WERI-Rb-1 (cell line): ENCODE measurements around the gene TUBGCP3.
A peak's percentile ranks its signal among the peaks of the same experiment; 100 is the strongest.

Source experiments
- DNase-seq: peaks from one replicate; pipeline ENCODE4 v3.0.0-alpha.2; 2020
- H3K27ac ChIP-seq: fragments of 250-450 bp; sonication (Bioruptor Pico); 2 replicates; pipeline ENCODE4 v1.5.1; 2020; ENCODE audit warnings: mild to moderate bottlenecking, moderate library complexity
- H3K27me3 ChIP-seq: fragments of 250-450 bp; sonication (Bioruptor Pico); 2 replicates; pipeline ENCODE4 v1.5.1; 2021; ENCODE audit warnings: mild to moderate bottlenecking, low read depth, moderate library complexity; ENCODE audit not compliant: insufficient read depth, severe bottlenecking
- H3K36me3 ChIP-seq: fragments of 250-450 bp; sonication (Bioruptor Pico); 2 replicates; pipeline ENCODE4 v1.5.1; 2020; ENCODE audit warnings: mild to moderate bottlenecking, moderate library complexity
- H3K4me3 ChIP-seq: 2 replicates; pipeline ENCODE4 v1.5.1; 2011; ENCODE audit warnings: low read depth, mild to moderate bottlenecking, control low read depth, low read length
- H3K9me3 ChIP-seq: fragments of 250-450 bp; sonication (Bioruptor Pico); 2 replicates; pipeline ENCODE4 v1.5.1; 2021; ENCODE audit warnings: mild to moderate bottlenecking, moderate library complexity; ENCODE audit not compliant: severe bottlenecking
- CTCF ChIP-seq: IDR thresholded peaks from 2 replicates; pipeline ENCODE4 v1.5.1; 2011; ENCODE audit warnings: low read depth, mild to moderate bottlenecking, control low read depth, inconsistent platforms, low read length

Gene TUBGCP3

GRCh38 chr13:112618501-112618900, 30.5 kb upstream of the TUBGCP3 start:
- Histone ChIP-seq H3K27me3 (peaks cover 22% of the 10 kb centered on the region), H3K4me3 (no peak overlapping the region), H3K9me3 (no peaks in the 10 kb centered on the region)

GRCh38 chr13:112617754-112618375, 29.9 kb upstream of the TUBGCP3 start:
- no peak for TF ChIP-seq CTCF
- no peaks in the 10 kb centered on the region for H3K36me3 ChIP-seq
- H3K27ac ChIP-seq: no peak overlapping the region
- no peaks in the 10 kb centered on the region for H3K9me3 ChIP-seq
- H3K4me3 ChIP-seq: no peak overlapping the region
- peaks cover 29% of the 10 kb centered on the region for H3K27me3 ChIP-seq
- peak; percentile 7 for DNase-seq

More at GRCh38 chr13:112618501-112618900, 30.5 kb upstream of the TUBGCP3 start:
- DNase-seq: peak; percentile 5
- Histone ChIP-seq H3K36me3 (no peaks in the 10 kb centered on the region), H3K27ac (no peak overlapping the region)
- TF ChIP-seq CTCF: no peak

GRCh38 chr13:112616586-112617362, 28.8 kb upstream of the TUBGCP3 start:
- H3K9me3 ChIP-seq: no peaks in the 10 kb centered on the region
- no peaks in the 10 kb centered on the region for H3K36me3 ChIP-seq
- peak; percentile 70 for DNase-seq
- peaks cover 36% of the 10 kb centered on the region for H3K27me3 ChIP-seq
- peak; percentile 95 for TF ChIP-seq CTCF
- no peak overlapping the region for H3K4me3 ChIP-seq
- no peak overlapping the region for H3K27ac ChIP-seq

- TF ChIP-seq CTCF: no peak
- no peak overlapping the region for H3K27ac ChIP-seq
- peak; percentile 6 for DNase-seq
- H3K4me3 ChIP-seq: no peak overlapping the region
- no peaks in the 10 kb centered on the region for H3K9me3 ChIP-seq
- H3K36me3 ChIP-seq: no peaks in the 10 kb centered on the region
- H3K27me3 ChIP-seq: peaks cover 40% of the 10 kb centered on the region
Measured at GRCh38 chr13:112615391-112615790, 27.4 kb upstream of the TUBGCP3 start.

- H3K36me3 ChIP-seq: no peaks in the 10 kb centered on the region
- peaks cover 40% of the 10 kb centered on the region for H3K27me3 ChIP-seq
- TF ChIP-seq CTCF: no peak
- no peaks in the 10 kb centered on the region for H3K9me3 ChIP-seq
- DNase-seq: peak; percentile 3
- H3K27ac ChIP-seq: no peak overlapping the region
- H3K4me3 ChIP-seq: no peak overlapping the region
Measured at GRCh38 chr13:112614835-112615234, 26.9 kb upstream of the TUBGCP3 start.
